PC-9 (cell line): Measurements from ENCODE around the gene PJA1.

Source experiments
- EZH2 ChIP-seq: fragments of 200-600 bp; sonication (generic); IDR thresholded peaks from 2 replicates; pipeline ENCODE4 v1.8.0; 2017; ENCODE audit warnings: antibody characterized with exemption, low read depth
- TF ChIP-seq, protein P1 (sequence below): fragments of 200-600 bp; sonication (generic); conservative IDR thresholded peaks from 2 replicates; pipeline ENCODE4 v1.6.1; 2017; ENCODE audit warnings: mixed run types, antibody characterized with exemption, mild to moderate bottlenecking, moderate library complexity

DNA sequence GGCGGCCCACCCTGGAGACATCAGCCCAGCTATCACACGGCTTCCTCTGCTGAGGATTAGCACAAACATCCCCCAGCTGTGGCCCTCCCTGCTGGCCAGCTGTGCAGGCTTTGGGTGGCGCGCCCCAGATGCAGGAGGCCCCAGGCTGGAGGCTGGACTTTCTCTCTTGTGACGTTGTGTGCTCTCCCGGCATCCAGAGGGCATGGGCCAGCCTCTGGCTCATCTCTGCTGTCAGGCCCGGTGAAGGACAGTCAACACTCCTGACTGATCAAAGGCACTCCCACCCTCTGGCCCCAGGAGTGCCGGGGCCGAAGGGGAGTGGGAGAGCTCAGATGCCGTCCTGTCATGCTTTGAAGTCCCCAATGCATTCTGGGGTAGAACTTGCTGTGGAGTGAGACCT lies 29.9 kb upstream of the PJA1 start:
- TF ChIP-seq, protein P1, sequence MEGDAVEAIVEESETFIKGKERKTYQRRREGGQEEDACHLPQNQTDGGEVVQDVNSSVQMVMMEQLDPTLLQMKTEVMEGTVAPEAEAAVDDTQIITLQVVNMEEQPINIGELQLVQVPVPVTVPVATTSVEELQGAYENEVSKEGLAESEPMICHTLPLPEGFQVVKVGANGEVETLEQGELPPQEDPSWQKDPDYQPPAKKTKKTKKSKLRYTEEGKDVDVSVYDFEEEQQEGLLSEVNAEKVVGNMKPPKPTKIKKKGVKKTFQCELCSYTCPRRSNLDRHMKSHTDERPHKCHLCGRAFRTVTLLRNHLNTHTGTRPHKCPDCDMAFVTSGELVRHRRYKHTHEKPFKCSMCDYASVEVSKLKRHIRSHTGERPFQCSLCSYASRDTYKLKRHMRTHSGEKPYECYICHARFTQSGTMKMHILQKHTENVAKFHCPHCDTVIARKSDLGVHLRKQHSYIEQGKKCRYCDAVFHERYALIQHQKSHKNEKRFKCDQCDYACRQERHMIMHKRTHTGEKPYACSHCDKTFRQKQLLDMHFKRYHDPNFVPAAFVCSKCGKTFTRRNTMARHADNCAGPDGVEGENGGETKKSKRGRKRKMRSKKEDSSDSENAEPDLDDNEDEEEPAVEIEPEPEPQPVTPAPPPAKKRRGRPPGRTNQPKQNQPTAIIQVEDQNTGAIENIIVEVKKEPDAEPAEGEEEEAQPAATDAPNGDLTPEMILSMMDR = no peak
- TF ChIP-seq EZH2 = no peak
